ENCODE measurements around the gene LTBP3. TPM values are rescaled to one million over a fixed set of nuclear protein-coding genes. Genes with fewer than 3 reads are reported as not detected.
"Not testable (repeated sequence)": the region's sequence is repeated elsewhere in the genome, so short reads cannot be mapped to it uniquely, and the experiment has no call there.

The LTBP3 gene
- total RNA-seq, 1 donor from 2014 or later = 80.3 TPM

GRCh38 chr11:65516135-65516968 lies 41.8 kb downstream of the LTBP3 start:
- Histone ChIP-seq H3K9me3 (replicated peaks) (no peaks in the 10 kb centered on the region), H3K27me3 (ENCODE audit: low read depth) (no peaks in the 10 kb centered on the region), H3K27ac (replicated peaks) (no peak overlapping the region), H3K36me3 (no peaks in the 10 kb centered on the region), H3K4me1 (no peaks in the 10 kb centered on the region), H3K4me3 (no peak overlapping the region)
- peak; percentile 8 for DNase-seq
- intact Hi-C loops (cut with micrococcal nuclease) = loop anchor here (5.0 kb wide), 1 partner anchor 144 kb away; no protein-coding TSS in a partner anchor
- no peak for TF ChIP-seq CTCF (IDR thresholded peaks at IDR 0.05; ENCODE audit: borderline replicate concordance)

GRCh38 chr11:65512311-65512710 lies 45.8 kb downstream of the LTBP3 start:
- H3K36me3 ChIP-seq; H3K9me3 ChIP-seq (replicated peaks); H3K27me3 ChIP-seq (ENCODE audit: low read depth); H3K27ac ChIP-seq (replicated peaks); H3K4me3 ChIP-seq: not testable (repeated sequence)
- intact Hi-C loops (cut with micrococcal nuclease) = loop anchor here (5.0 kb wide), 1 partner anchor 95 kb away; no protein-coding TSS in a partner anchor
- DNase-seq = peak; percentile 2
- H3K4me1 ChIP-seq = peaks cover 19% of the 10 kb centered on the region

GRCh38 chr11:65506772-65507505 lies 51.2 kb downstream of the LTBP3 start:
- DNase-seq = no peak
- Histone ChIP-seq H3K4me1 (peaks cover 72% of the 10 kb centered on the region), H3K36me3 (peaks cover 47% of the 10 kb centered on the region), H3K27ac (replicated peaks) (peak overlapping the region; percentile 99), H3K9me3 (replicated peaks) (no peaks in the 10 kb centered on the region), H3K27me3 (ENCODE audit: low read depth) (no peaks in the 10 kb centered on the region), H3K4me3 (peak overlapping the region; percentile 89)
- no peak for TF ChIP-seq CTCF (IDR thresholded peaks at IDR 0.05; ENCODE audit: borderline replicate concordance)
- intact Hi-C loops (cut with micrococcal nuclease) = no loop called here

- DNase-seq = no peak
- H3K27ac ChIP-seq (replicated peaks) = peak overlapping the region; percentile 99
- H3K9me3 ChIP-seq (replicated peaks) = no peaks in the 10 kb centered on the region
- H3K4me1 ChIP-seq = peaks cover 78% of the 10 kb centered on the region
- no peak for TF ChIP-seq CTCF (IDR thresholded peaks at IDR 0.05; ENCODE audit: borderline replicate concordance)
- H3K27me3 ChIP-seq (ENCODE audit: low read depth) = no peaks in the 10 kb centered on the region
- intact Hi-C loops (cut with micrococcal nuclease) = no loop called here
- H3K4me3 ChIP-seq = peak overlapping the region; percentile 89
- H3K36me3 ChIP-seq = peaks cover 53% of the 10 kb centered on the region
Measured at GRCh38 chr11:65506290-65506771, 51.8 kb downstream of the LTBP3 start.

GRCh38 chr11:65505466-65506289 lies 52.5 kb downstream of the LTBP3 start:
- no peak for DNase-seq
- intact Hi-C loops (cut with micrococcal nuclease) = no loop called here

More at GRCh38 chr11:65505466-65506289, 52.5 kb downstream of the LTBP3 start:
- Histone ChIP-seq H3K36me3 (peaks cover 60% of the 10 kb centered on the region), H3K9me3 (replicated peaks) (no peaks in the 10 kb centered on the region), H3K4me3 (peak overlapping the region; percentile 89), H3K27ac (replicated peaks) (peak overlapping the region; percentile 99), H3K4me1 (peaks cover 85% of the 10 kb centered on the region), H3K27me3 (ENCODE audit: low read depth) (no peaks in the 10 kb centered on the region)
- TF ChIP-seq CTCF (IDR thresholded peaks at IDR 0.05; ENCODE audit: borderline replicate concordance) = no peak
